CD4-positive, alpha-beta T cell treated with Interleukin-10 for 1 hour (primary cell): Measurements from ENCODE around the gene ATXN1.
"Not testable (repeated sequence)": the region's sequence is repeated elsewhere in the genome, so short reads cannot be mapped to it uniquely, and the experiment has no call there.

Experiments used
- DNase-seq: peaks from one replicate; pipeline ENCODE4 v3.0.0-alpha.2; 2020

ATXN1 gene

GRCh38 chr6:16635291-16635809, 125.9 kb downstream of the ATXN1 start:
- DNase-seq: no peak

- no peak for DNase-seq
These were observed 126.4 kb downstream of the ATXN1 start for GRCh38 chr6:16634855-16635254.

DNA sequence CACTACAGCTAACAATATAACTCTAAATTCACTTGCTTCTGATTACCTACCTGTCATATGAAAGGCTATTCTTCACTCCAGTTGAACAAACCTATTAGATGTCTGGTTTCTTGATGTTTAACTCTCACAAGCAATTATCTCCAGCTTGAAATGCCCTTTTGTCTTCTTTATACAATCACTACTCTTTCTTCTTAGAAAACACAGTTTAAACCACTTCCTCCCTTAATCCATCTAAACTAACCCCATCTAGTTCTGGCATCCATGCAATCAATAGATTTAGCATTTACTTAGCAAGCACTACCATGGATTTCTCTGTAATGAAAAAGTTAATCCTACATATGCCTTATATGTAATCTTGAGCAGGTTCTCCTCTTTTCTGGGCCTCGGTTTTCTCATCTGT, 127.3 kb downstream of the ATXN1 start:
- DNase-seq: no peak

- no peak for DNase-seq
These were observed 127.8 kb downstream of the ATXN1 start for GRCh38 chr6:16633465-16633864.

DNA sequence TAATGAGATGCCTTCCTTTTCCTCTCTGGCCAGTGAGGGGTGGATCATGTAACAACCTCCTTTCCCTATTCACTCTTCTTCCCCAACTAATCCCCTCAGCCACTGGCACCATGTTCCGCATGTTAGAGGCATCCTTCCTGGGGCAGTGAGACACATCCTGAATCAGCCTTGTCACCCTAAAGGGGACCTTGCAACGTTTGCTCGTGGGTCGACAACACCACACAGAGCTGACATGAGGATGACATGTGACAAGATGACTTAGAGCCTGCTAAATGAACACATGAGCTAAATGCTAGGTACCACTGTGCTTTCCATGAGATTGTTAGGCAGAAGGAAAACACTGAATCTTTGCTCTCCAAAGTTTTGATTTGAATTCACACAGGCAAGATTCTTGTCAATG, 129.2 kb downstream of the ATXN1 start:
- DNase-seq: no peak

GRCh38 chr6:16630026-16630643, 131.1 kb downstream of the ATXN1 start:
- no peak for DNase-seq

DNA sequence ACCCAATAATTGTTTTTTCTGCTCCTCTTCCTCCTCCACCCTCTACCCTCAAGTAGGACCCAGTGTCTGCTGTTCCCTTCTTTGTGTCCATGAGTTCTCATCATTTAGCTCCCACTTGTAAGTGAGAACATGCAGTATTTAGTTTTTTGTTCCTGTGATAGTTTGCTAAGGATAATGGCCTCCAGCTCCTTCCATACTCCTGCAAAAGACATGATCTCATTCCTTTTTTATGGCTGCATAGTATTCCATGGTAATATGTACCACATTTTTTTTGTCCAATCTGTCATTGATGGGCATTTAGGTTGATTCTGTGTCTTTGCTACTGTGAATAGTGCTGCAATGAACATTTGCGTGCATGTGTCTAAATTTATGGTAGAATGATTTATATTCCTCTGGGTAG, 132.7 kb downstream of the ATXN1 start:
- DNase-seq: not testable (repeated sequence)

DNA sequence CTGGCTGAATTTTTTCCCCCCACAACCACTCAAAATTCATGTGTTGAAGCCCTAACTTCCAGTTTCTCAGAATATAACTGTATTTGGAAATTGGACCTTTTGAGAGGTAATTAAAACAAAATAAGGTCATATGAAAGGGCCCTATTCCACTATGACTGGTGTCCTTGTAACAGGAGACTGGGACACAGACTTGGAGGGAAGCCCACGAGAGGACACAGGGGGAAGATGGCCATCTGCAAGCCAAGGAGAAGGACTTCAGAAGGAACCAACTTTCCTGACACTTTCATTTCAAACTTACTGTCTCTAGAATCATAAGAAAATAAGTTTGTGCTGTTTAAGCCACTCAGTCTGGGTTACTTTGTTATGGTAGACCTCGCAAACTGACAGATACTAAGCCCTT, 134.6 kb downstream of the ATXN1 start:
- no peak for DNase-seq

GRCh38 chr6:16625291-16626265, 135.7 kb downstream of the ATXN1 start:
- no peak for DNase-seq

- DNase-seq: no peak
These were observed 136.5 kb downstream of the ATXN1 start for GRCh38 chr6:16624636-16625290.

DNA sequence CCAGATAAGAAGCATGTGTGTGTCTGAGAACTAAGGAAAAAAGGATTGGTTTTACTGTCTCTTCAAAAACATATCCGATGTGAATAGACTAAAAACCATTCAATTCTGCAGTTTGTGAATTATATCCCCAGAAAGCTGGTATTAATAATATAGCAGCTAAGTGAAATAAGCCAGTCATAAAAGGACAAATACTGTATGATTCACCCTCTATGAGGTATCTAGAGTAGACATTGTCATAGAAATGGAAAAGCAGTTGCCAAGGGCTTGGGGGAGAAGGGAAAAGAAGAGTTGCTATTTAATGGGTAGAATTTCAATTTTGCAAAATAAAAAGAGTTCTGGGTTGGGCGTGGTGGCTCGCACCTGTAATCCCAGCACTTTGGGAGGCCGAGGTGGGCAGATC, 137.5 kb downstream of the ATXN1 start:
- no peak for DNase-seq

- DNase-seq: no peak
These were observed 138.1 kb downstream of the ATXN1 start for GRCh38 chr6:16623029-16623653.

DNA sequence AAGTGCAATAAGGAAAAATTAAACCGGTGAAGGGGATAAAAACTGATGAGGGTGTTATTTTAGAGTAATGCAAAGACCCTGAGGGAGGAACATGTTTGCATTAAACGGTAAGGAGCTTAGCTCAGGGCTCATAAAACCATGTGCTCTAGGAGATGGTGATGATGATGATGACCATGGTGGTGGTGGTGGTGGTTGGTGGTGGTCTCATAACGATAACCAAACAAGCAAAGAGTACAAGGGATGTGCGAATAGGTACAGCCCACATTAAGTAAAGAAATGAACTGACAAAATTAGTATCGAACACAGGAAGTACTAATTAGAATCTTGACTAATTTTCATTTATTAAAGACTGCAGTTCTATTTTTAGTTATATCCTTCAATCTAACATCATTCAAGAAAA, 139.1 kb downstream of the ATXN1 start:
- DNase-seq: no peak

DNA sequence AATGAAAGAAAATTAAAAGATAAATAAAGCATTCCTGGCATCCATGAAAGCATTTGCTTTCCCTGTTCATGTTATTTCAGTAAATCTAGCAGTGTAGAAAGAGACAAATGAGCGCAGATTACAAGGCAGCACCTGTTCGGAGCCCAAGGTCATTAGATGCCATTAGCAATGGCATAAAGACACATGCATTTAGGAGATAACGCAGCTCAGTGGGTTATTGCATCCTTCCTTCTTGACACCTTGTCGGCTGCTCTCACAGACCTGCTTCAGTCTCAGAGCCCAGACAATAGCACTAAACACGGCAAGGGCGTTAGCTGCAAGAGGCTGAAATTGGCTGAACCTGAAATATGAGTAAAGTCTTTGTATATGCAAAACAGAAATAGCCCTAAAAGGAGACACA, 140.3 kb downstream of the ATXN1 start:
- no peak for DNase-seq

- peak; percentile 55 for DNase-seq
These were observed 141.5 kb downstream of the ATXN1 start for GRCh38 chr6:16619777-16620176.

- no peak for DNase-seq
These were observed 142.3 kb downstream of the ATXN1 start for GRCh38 chr6:16618962-16619361.

GRCh38 chr6:16615215-16615614, 146.0 kb downstream of the ATXN1 start:
- not testable (repeated sequence) for DNase-seq

DNA sequence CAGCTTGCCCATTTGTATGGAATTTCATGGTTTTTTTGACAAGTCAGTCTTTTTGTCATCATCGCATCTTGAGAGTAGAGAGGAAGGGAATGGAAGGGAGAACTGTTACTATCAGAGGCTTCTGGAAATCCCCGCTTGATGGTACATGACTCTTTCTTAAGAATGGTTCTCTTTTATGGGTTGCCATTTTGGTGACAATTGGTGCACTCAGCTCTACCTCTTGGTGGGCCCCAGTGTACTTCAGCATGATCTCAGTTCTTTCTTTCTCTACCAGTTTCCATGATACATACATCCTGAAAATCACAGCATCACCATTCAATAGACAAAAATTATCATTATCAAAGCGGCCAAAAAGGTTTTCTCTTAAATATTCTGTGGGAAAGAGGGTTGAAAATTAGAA, 147.1 kb downstream of the ATXN1 start:
- DNase-seq: not testable (repeated sequence)

DNA sequence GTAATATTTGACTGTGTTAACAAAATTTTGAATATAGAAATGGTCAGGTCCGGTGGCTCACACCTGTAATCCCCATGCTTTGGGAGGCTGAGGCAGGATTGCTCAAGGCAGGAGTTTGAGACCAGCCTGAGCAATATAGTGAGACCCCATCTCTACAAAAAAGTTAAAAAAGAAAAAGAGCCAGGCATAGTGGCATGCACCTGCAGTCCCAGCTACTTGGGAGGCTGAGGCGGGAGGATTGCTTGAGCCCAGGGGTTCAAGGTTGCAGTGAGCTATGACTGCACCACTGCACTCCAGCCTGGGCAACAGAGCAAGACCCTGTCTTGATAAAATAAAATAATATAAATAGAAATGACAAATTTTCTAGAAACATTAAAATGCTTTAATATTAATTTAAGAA, 147.8 kb downstream of the ATXN1 start:
- DNase-seq: not testable (repeated sequence)

DNA sequence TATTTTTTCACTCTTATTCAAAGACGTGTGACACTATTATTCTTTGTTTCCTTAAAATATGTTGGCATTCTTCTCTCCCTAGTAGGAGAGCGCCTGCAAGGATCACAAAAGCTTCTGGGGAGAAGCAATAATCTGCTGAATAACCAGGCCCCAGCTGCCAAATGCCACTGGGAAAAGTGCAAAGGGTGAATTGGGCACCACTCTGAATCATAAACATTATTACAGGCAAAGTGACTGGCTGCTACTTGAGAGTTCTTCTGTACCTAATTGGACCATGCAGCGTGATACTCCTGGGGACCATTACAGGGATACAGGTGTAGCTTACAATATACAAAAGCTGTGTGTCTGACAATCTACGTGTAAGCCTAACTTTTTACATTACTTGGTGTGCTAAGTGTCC, 152.8 kb downstream of the ATXN1 start:
- no peak for DNase-seq

- DNase-seq: no peak
These were observed 159.2 kb downstream of the ATXN1 start for GRCh38 chr6:16602035-16602434.

- DNase-seq: no peak
These were observed 160.6 kb downstream of the ATXN1 start for GRCh38 chr6:16600701-16601100.

GRCh38 chr6:16600026-16600425, 161.2 kb downstream of the ATXN1 start:
- no peak for DNase-seq
